Measurements from ENCODE around the gene ABCC3.
A peak's percentile ranks its signal among the peaks of the same experiment; 100 is the strongest.

The ABCC3 gene

DNA sequence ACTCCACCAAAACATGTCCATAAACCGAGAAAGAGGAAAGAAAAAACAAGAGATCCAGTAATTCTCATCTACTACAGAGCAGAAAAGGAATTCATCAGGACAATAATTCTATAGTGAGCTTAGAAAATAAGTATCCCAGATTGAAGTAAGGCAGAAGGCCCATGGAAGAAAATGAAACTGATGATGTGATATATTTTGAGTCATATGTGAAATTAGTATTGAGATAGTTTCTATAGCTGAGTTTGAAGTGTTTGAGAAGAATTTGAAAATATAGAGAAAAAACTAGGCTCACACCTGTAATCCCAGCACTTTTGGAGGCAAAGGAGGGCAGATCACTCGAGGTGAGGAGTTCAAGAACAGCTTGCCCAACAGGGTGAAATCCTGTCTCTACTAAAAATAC, 104.4 kb downstream of the ABCC3 start:
- no peak overlapping the region for H3K4me3 Mint-ChIP-seq
- no peak for ATAC-seq
- H3K9me3 Mint-ChIP-seq: no peaks in the 10 kb centered on the region
- no peaks in the 10 kb centered on the region for H3K27me3 Mint-ChIP-seq
- peaks cover 41% of the 10 kb centered on the region for H3K4me1 Mint-ChIP-seq
- H3K36me3 Mint-ChIP-seq (ENCODE audit: low read depth): peaks cover 63% of the 10 kb centered on the region
- DNase-seq: no peak
- peak overlapping the region; percentile 78 for H3K27ac Mint-ChIP-seq
